ENCODE results near the gene CLEC14A.

- no peak for TF ChIP-seq POLR2A (IDR thresholded peaks at IDR 0.05; ENCODE audit: extremely low read depth, insufficient read length)
- no peak for TF ChIP-seq CTCF (IDR thresholded peaks at IDR 0.05; ENCODE audit: low read depth, low read length)
- TF ChIP-seq MAX (IDR thresholded peaks at IDR 0.05; ENCODE audit: low read depth, low read length) = no peak
- no peak for TF ChIP-seq MYC (IDR thresholded peaks at IDR 0.05; ENCODE audit: low read depth, low read length)
These were observed 47.9 kb downstream of the CLEC14A start, which contains the start of gene SSTR1 for GRCh38 chr14:38207736-38208617.
